HepG2 (cell line): ENCODE results near the gene LGALS1. TPM values are rescaled to one million over a fixed set of nuclear protein-coding genes. Genes with fewer than 3 reads are reported as not detected.

Experiments
- ATF7-NPFF ChIP-seq: sonication (generic); formaldehyde crosslinking; IDR thresholded peaks from 2 replicates; pipeline ENCODE4 v1.8.1; 2023; ENCODE audit warnings: mild to moderate bottlenecking, low read depth, missing genetic modification reagents, moderate library complexity
- NCOA2 ChIP-seq: sonication (generic); formaldehyde crosslinking; IDR thresholded peaks from 2 replicates; pipeline ENCODE4 v1.8.0; 2022; ENCODE audit warnings: inconsistent platforms
- NONO ChIP-seq, 2 experiments: fragments of 450-650 bp in 1 of 2; sonication (generic) in 1 of 2; formaldehyde crosslinking in 1 of 2; IDR thresholded peaks in 1 of 2; conservative IDR thresholded peaks in 1 of 2; 2 replicates each; pipeline versions ENCODE4 v1.6.1 to v1.8.0; 2017 to 2022; ENCODE audit warnings: mild to moderate bottlenecking in 1 of 2, missing genetic modification reagents in 1 of 2, moderate library complexity in 1 of 2
- ZNF549 ChIP-seq: sonication (generic); formaldehyde crosslinking; IDR thresholded peaks from 2 replicates; pipeline ENCODE4 v1.5.0; 2020; ENCODE audit warnings: missing genetic modification reagents
- polyA plus RNA-seq, 8 experiments: library from polyadenylated mRNA; depleted of rRNA in 3 of 8; stranded (reverse) in 7 of 8; unstranded in 1 of 8; fragments of >200 nt; fragmentation: Illumina TruSeq in 4 of 8; extraction: Trizol in 4 of 8; gene quantifications; 2 replicates each; pipeline versions ENCODE4 v1.2.1 to v1.2.3, GENCODE V29; 2011 to 2016; ENCODE audit warnings: low read depth in 4 of 8, missing spikeins in 1 of 8, mixed read lengths in 1 of 8; ENCODE audit not compliant: insufficient read depth in 1 of 8
- total RNA-seq, 5 experiments: library from RNA; depleted of rRNA; stranded (reverse); fragments of >200 nt; fragmentation: Illumina TruSeq; extraction: Trizol; gene quantifications; 2 replicates each; pipeline ENCODE4 v1.2.3, GENCODE V29; 2016; ENCODE audit warnings: low read depth in 1 of 5
- TF ChIP-seq, protein P1 (sequence below): sonication (generic); formaldehyde crosslinking; IDR thresholded peaks from 2 replicates; pipeline ENCODE4 v1.8.0; 2022; ENCODE audit warnings: missing genetic modification reagents, low read depth, mild to moderate bottlenecking, borderline replicate concordance
- TF ChIP-seq, protein P2 (sequence below): sonication (generic); formaldehyde crosslinking; IDR thresholded peaks from 2 replicates; pipeline ENCODE4 v1.4.0; 2020; ENCODE audit warnings: missing genetic modification reagents, borderline replicate concordance
- TF ChIP-seq, protein P3 (sequence below): sonication (generic); formaldehyde crosslinking; IDR thresholded peaks from 2 replicates; pipeline ENCODE4 v1.4.0; 2020; ENCODE audit warnings: missing genetic modification reagents

Gene LGALS1
- total and polyA plus RNA-seq, 2 of the 13 experiments (the other 11 are each of a cell fraction or from before 2014, with no cell fraction given) = 103 to 858 TPM

DNA sequence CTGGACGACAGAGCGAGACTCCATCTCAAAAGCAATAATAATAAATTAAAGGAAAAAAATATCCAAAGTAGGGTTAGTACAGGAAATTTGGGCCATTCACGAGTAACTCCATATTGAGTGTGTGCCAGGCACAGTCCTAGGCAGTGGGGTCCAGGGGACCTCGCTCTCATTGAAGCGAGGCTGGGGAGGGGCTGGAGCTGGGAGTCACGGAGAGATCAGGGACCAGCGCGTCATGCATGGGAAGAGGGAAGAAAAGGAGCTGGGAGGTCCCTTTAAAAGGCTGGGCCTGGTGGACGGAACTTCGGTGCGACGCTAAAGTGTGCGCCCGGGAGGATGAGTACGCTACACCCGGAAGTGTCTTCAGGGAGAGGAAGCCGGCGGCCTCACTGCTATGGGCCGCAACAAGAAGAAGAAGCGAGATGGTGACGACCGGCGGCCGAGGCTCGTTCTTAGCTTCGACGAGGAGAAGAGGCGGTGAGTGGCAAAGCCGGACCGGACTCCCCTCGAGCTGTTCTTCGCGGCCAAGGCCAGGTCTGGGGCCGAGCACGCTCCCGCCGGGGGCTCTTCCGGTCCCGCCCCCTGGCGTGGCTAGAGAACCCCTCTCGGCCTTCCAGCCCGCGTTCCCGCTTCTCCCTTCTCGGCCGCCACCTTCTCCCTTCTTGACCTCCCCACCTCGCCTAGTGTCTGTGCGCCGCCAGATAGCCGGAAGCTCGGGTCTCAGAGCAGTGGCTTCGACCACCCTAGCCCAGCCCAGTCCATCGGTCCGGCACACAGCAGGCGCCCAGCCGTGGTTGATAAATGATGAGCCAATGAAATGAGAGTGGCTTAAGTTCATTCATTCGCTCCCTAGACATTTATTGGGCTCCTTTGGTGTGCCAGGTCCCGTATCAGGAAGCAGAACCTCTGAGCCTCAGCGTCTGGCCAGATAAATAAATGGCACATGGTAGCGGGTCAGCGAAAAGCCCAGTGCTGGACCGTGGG, 10.9 kb downstream of the LGALS1 start, which contains the start of gene NOL12 (continued):
- TF ChIP-seq NCOA2 (CRISPR knock-in tag) (peak; percentile 45; the same call in 1 of the 2 replicates), ATF7-NPFF (CRISPR knock-in tag) (peak; percentile 33; the same call in 1 of the 2 replicates), NONO (IDR thresholded peaks at IDR 0.05) (no peak), NONO (CRISPR knock-in tag; conservative IDR thresholded peaks at IDR 0.05) (0 out of 2 replicates have a peak, but pooled peaks have one; percentile 68), ZNF549 (CRISPR knock-in tag) (no peak)
- TF ChIP-seq, protein P1, sequence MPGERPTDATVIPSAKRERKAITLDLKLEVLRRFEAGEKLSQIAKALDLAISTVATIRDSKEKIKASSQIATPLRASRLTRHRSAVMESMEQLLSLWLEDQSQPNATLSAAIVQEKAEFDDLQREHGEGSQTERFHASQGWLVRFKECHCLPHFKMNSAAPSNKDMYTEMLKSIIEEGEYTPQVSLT = no peak
- TF ChIP-seq, protein P2, sequence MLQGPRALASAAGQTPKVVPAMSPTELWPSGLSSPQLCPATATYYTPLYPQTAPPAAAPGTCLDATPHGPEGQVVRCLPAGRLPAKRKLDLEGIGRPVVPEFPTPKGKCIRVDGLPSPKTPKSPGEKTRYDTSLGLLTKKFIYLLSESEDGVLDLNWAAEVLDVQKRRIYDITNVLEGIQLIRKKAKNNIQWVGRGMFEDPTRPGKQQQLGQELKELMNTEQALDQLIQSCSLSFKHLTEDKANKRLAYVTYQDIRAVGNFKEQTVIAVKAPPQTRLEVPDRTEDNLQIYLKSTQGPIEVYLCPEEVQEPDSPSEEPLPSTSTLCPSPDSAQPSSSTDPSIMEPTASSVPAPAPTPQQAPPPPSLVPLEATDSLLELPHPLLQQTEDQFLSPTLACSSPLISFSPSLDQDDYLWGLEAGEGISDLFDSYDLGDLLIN (CRISPR knock-in tag) = no peak
- TF ChIP-seq, protein P3, sequence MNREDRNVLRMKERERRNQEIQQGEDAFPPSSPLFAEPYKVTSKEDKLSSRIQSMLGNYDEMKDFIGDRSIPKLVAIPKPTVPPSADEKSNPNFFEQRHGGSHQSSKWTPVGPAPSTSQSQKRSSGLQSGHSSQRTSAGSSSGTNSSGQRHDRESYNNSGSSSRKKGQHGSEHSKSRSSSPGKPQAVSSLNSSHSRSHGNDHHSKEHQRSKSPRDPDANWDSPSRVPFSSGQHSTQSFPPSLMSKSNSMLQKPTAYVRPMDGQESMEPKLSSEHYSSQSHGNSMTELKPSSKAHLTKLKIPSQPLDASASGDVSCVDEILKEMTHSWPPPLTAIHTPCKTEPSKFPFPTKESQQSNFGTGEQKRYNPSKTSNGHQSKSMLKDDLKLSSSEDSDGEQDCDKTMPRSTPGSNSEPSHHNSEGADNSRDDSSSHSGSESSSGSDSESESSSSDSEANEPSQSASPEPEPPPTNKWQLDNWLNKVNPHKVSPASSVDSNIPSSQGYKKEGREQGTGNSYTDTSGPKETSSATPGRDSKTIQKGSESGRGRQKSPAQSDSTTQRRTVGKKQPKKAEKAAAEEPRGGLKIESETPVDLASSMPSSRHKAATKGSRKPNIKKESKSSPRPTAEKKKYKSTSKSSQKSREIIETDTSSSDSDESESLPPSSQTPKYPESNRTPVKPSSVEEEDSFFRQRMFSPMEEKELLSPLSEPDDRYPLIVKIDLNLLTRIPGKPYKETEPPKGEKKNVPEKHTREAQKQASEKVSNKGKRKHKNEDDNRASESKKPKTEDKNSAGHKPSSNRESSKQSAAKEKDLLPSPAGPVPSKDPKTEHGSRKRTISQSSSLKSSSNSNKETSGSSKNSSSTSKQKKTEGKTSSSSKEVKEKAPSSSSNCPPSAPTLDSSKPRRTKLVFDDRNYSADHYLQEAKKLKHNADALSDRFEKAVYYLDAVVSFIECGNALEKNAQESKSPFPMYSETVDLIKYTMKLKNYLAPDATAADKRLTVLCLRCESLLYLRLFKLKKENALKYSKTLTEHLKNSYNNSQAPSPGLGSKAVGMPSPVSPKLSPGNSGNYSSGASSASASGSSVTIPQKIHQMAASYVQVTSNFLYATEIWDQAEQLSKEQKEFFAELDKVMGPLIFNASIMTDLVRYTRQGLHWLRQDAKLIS = no peak
